Neural progenitor cell (in vitro differentiated cells): ENCODE data around the gene VWA5A. TPM values are rescaled to one million over a fixed set of nuclear protein-coding genes. Genes with fewer than 3 reads are reported as not detected.

Experiments
- DNase-seq: peaks from one replicate; pipeline ENCODE4 v3.0.0-alpha.2; 2016; ENCODE audit warnings: low spot score
- H2AFZ ChIP-seq: fragments of 200-600 bp; sonication (generic); replicated peaks from 2 replicates; pipeline ENCODE4 v1.6.1; 2016; ENCODE audit warnings: antibody characterized with exemption
- H3F3A ChIP-seq: fragments of 200-600 bp; sonication (generic); 2 replicates; pipeline ENCODE4 v1.6.1; 2016; ENCODE audit warnings: antibody characterized with exemption, low read depth
- H3K27ac ChIP-seq: fragments of 200-600 bp; sonication (generic); 2 replicates; pipeline ENCODE4 v1.5.1; 2016; ENCODE audit warnings: mild to moderate bottlenecking
- H3K27me3 ChIP-seq: fragments of 200-600 bp; sonication (generic); 2 replicates; pipeline ENCODE4 v1.6.1; 2016; ENCODE audit warnings: mild to moderate bottlenecking, moderate library complexity
- H3K36me3 ChIP-seq: fragments of 200-600 bp; sonication (generic); 2 replicates; pipeline ENCODE4 v1.5.1; 2016
- H3K4me1 ChIP-seq: fragments of 200-600 bp; sonication (generic); 2 replicates; pipeline ENCODE4 v1.6.1; 2016; ENCODE audit warnings: mixed run types
- H3K4me2 ChIP-seq: fragments of 200-600 bp; sonication (generic); 2 replicates; pipeline ENCODE4 v1.6.1; 2016
- H3K4me3 ChIP-seq: fragments of 200-600 bp; sonication (generic); 2 replicates; pipeline ENCODE4 v1.5.1; 2016
- H3K79me2 ChIP-seq: fragments of 200-600 bp; sonication (generic); 2 replicates; pipeline ENCODE4 v1.6.1; 2016; ENCODE audit warnings: low read depth
- H3K9ac ChIP-seq: fragments of 200-600 bp; sonication (generic); 2 replicates; pipeline ENCODE4 v1.6.1; 2016
- H3K9me3 ChIP-seq: fragments of 200-600 bp; sonication (generic); 2 replicates; pipeline ENCODE4 v1.5.1; 2016; ENCODE audit warnings: low read depth
- H4K20me1 ChIP-seq: fragments of 200-600 bp; sonication (generic); 2 replicates; pipeline ENCODE4 v1.6.1; 2016; ENCODE audit warnings: low read depth
- H3K27ac Mint-ChIP-seq: 3 replicates; pipeline ENCODE4 v1.8.0; 2021; ENCODE audit warnings: mixed read lengths
- H3K27me3 Mint-ChIP-seq: 2 replicates; pipeline ENCODE4 v1.8.0; 2022; ENCODE audit warnings: low read depth, mild to moderate bottlenecking, inconsistent platforms, moderate library complexity, mixed read lengths; ENCODE audit not compliant: insufficient read depth
- H3K36me3 Mint-ChIP-seq: 3 replicates; pipeline ENCODE4 v1.8.0; 2021; ENCODE audit warnings: mixed read lengths
- H3K4me1 Mint-ChIP-seq: 3 replicates; pipeline ENCODE4 v1.8.0; 2021; ENCODE audit warnings: mixed read lengths
- H3K4me3 Mint-ChIP-seq: 3 replicates; pipeline ENCODE4 v1.8.0; 2021; ENCODE audit warnings: mild to moderate bottlenecking, moderate library complexity, mixed read lengths
- H3K9me3 Mint-ChIP-seq: 3 replicates; pipeline ENCODE4 v1.8.0; 2020; ENCODE audit warnings: mixed read lengths
- EZH2 ChIP-seq: fragments of 200-600 bp; sonication (generic); IDR thresholded peaks from 2 replicates; pipeline ENCODE4 v1.6.1; 2017; ENCODE audit warnings: antibody characterized with exemption, mild to moderate bottlenecking, moderate library complexity
- EZH2phosphoT487 ChIP-seq: fragments of 200-600 bp; sonication (generic); IDR thresholded peaks from 2 replicates; pipeline ENCODE4 v1.6.1; 2017; ENCODE audit warnings: antibody characterized with exemption
- total RNA-seq: library from RNA; depleted of rRNA; stranded (reverse); fragments of >200 nt; gene quantifications from 2 replicates; pipeline ENCODE4 v1.2.3, GENCODE V29; 2015; ENCODE audit warnings: low replicate concordance
- TF ChIP-seq, protein P1 (sequence below): fragments of 200-600 bp; sonication (generic); IDR thresholded peaks from 2 replicates; pipeline ENCODE4 v1.5.1; 2017; ENCODE audit warnings: antibody characterized with exemption, mild to moderate bottlenecking

Gene VWA5A
- total RNA-seq, 1 donor from 2014 or later: 24.5 TPM

DNA sequence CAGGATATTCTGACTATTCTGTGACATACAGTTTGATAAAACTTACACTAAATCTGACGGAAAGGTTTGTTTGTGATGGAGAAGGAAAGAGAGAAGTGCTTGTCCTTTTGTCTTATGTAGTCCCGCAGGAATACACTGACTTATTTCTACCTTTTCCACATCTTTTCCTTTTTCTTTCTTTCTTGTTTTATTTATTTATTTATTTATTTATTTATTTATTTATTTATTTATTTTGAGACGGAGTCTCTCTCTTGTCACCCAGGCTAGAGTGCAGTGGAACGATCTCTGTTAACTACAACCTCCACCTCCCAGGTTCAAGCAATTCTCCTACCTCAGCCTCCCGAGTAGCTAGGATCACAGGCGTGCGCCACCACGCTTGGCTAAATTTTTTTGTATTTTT, 43.1 kb upstream of the VWA5A start:
- no peaks in the 10 kb centered on the region for H3F3A ChIP-seq
- Mint-ChIP-seq H3K4me3 (no peak overlapping the region), H3K4me1 (no peaks in the 10 kb centered on the region), H3K27me3 (peaks cover 2% of the 10 kb centered on the region), H3K27ac (no peak overlapping the region), H3K9me3 (no peaks in the 10 kb centered on the region), H3K36me3 (no peaks in the 10 kb centered on the region)
- H3K4me3 ChIP-seq: no peak overlapping the region
- no peak overlapping the region for H3K9ac ChIP-seq
- no peaks in the 10 kb centered on the region for H3K27me3 ChIP-seq
- no peaks in the 10 kb centered on the region for H3K79me2 ChIP-seq
- H3K27ac ChIP-seq: no peak overlapping the region
- H3K9me3 ChIP-seq: no peaks in the 10 kb centered on the region
- peak overlapping the region; percentile 75 for H2AFZ ChIP-seq
- no peaks in the 10 kb centered on the region for H3K36me3 ChIP-seq
- TF ChIP-seq EZH2 (no peak), EZH2phosphoT487 (no peak)
- TF ChIP-seq, protein P1, sequence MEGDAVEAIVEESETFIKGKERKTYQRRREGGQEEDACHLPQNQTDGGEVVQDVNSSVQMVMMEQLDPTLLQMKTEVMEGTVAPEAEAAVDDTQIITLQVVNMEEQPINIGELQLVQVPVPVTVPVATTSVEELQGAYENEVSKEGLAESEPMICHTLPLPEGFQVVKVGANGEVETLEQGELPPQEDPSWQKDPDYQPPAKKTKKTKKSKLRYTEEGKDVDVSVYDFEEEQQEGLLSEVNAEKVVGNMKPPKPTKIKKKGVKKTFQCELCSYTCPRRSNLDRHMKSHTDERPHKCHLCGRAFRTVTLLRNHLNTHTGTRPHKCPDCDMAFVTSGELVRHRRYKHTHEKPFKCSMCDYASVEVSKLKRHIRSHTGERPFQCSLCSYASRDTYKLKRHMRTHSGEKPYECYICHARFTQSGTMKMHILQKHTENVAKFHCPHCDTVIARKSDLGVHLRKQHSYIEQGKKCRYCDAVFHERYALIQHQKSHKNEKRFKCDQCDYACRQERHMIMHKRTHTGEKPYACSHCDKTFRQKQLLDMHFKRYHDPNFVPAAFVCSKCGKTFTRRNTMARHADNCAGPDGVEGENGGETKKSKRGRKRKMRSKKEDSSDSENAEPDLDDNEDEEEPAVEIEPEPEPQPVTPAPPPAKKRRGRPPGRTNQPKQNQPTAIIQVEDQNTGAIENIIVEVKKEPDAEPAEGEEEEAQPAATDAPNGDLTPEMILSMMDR: no peak
- H3K4me2 ChIP-seq: no peak overlapping the region
- no peak for DNase-seq
- no peaks in the 10 kb centered on the region for H4K20me1 ChIP-seq
- no peaks in the 10 kb centered on the region for H3K4me1 ChIP-seq

DNA sequence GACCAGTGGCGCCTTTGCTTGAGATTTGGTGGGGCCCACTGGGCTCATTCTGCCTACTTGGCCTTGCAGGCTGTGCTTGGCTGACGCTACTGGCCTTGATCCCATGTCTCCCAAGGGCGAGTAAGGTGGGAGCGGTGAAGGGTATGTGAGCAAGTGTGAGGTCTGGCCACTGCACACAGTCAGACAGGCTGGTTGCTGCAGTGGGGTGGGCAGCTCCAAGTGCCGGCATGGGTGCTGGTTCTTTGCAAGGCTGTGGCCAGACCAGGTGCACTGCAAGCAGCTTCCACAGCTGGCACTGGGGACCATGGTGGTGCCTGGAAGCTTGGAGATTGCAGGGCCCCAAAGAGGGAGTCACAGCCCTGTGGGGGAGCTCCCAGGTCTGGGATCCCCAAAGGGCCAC, 40.7 kb upstream of the VWA5A start:
- no peaks in the 10 kb centered on the region for H3K36me3 Mint-ChIP-seq
- Histone ChIP-seq H3K9ac (no peak overlapping the region), H3K27me3 (no peaks in the 10 kb centered on the region), H3K27ac (no peak overlapping the region), H3K9me3 (no peaks in the 10 kb centered on the region), H3K4me2 (no peak overlapping the region), H3F3A (no peaks in the 10 kb centered on the region), H3K79me2 (no peaks in the 10 kb centered on the region), H2AFZ (no peak overlapping the region), H3K36me3 (no peaks in the 10 kb centered on the region), H3K4me3 (no peak overlapping the region), H4K20me1 (no peaks in the 10 kb centered on the region), H3K4me1 (no peaks in the 10 kb centered on the region)
- peak overlapping the region; percentile 53 for H3K27ac Mint-ChIP-seq
- no peak overlapping the region for H3K4me3 Mint-ChIP-seq
- no peak for TF ChIP-seq EZH2phosphoT487
- TF ChIP-seq, protein P1: no peak
- no peak for TF ChIP-seq EZH2
- H3K4me1 Mint-ChIP-seq: no peaks in the 10 kb centered on the region
- DNase-seq: no peak
- no peaks in the 10 kb centered on the region for H3K9me3 Mint-ChIP-seq
- peaks cover 1% of the 10 kb centered on the region for H3K27me3 Mint-ChIP-seq

DNA sequence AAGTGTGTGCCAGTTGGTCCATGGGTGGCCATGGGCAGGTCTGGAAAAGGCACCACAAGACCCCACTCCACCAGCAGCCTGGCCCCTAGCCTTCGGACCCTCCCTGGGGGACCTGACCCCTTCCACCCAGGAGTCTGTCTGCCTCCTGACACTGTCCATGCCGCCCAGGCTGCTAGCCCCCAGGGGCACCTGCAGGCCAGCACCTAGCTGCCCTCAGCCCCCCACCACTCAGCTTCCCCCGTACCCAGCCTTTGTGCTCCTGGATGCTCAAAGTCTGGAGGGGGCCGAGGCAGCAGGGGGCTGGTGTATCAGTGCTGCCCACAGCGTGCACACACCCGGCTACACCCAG, 39.8 kb upstream of the VWA5A start:
- Mint-ChIP-seq H3K27ac (no peak overlapping the region), H3K4me3 (no peak overlapping the region)

More for the DNA sequence above, 39.8 kb upstream of the VWA5A start:
- Mint-ChIP-seq H3K27me3 (no peaks in the 10 kb centered on the region), H3K36me3 (no peaks in the 10 kb centered on the region), H3K9me3 (no peaks in the 10 kb centered on the region), H3K4me1 (no peaks in the 10 kb centered on the region)
- no peaks in the 10 kb centered on the region for H3K9me3 ChIP-seq
- no peaks in the 10 kb centered on the region for H3K36me3 ChIP-seq
- H3K9ac ChIP-seq: no peak overlapping the region
- no peak overlapping the region for H3K4me3 ChIP-seq
- H3F3A ChIP-seq: no peaks in the 10 kb centered on the region
- no peaks in the 10 kb centered on the region for H3K27me3 ChIP-seq
- no peaks in the 10 kb centered on the region for H4K20me1 ChIP-seq
- H3K79me2 ChIP-seq: no peaks in the 10 kb centered on the region
- TF ChIP-seq EZH2: no peak
- TF ChIP-seq, protein P1: no peak
- no peak for TF ChIP-seq EZH2phosphoT487
- no peak overlapping the region for H2AFZ ChIP-seq
- H3K4me1 ChIP-seq: no peaks in the 10 kb centered on the region
- DNase-seq: no peak
- H3K4me2 ChIP-seq: no peak overlapping the region
- no peak overlapping the region for H3K27ac ChIP-seq
